ENCODE measurements around the gene BRMS1L. TPM values are rescaled to one million over a fixed set of nuclear protein-coding genes. Genes with fewer than 3 reads are reported as not detected.

BRMS1L gene
- total and polyA plus RNA-seq, 7 donors = 4.2 to 10.5 (median 5.8) TPM

DNA sequence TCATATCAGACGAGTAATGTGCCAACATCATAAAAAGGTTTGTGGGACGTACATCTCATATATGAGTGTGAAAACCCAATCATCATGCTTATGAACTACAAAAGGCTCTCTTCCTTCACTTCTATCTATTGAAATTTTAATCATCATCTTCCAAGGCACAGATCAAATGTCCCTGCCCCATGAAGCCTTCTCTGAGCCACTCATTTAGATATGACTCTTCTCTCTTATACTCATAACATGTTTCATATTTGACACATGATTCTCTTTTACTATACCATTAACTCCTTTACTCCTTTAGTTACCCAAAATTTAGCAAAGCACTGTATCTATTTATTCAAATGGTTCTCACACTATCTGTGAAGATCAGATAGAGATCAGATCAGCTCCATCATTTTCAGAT is 39.3 kb upstream of the BRMS1L start:
- Histone ChIP-seq H3K27me3 (no peaks in the 10 kb centered on the region), H3K36me3 (no peaks in the 10 kb centered on the region), H3K4me3 (no peak overlapping the region), H3K4me1 (no peaks in the 10 kb centered on the region), H3K27ac (no peak overlapping the region), H3K9me3 (no peaks in the 10 kb centered on the region)
- intact Hi-C loops (cut with DNase I) = no loop called here
- no peak for DNase-seq
- WGBS, 2 donors = 76 to 86% methylated on average over 2 of the region's 2 CpGs
- TF ChIP-seq POLR2AphosphoS5 (IDR thresholded peaks at IDR 0.05) = no peak
- TF ChIP-seq POLR2A (IDR thresholded peaks at IDR 0.05) = no peak
- TF ChIP-seq EP300 (IDR thresholded peaks at IDR 0.05) = no peak
- TF ChIP-seq, protein P1, sequence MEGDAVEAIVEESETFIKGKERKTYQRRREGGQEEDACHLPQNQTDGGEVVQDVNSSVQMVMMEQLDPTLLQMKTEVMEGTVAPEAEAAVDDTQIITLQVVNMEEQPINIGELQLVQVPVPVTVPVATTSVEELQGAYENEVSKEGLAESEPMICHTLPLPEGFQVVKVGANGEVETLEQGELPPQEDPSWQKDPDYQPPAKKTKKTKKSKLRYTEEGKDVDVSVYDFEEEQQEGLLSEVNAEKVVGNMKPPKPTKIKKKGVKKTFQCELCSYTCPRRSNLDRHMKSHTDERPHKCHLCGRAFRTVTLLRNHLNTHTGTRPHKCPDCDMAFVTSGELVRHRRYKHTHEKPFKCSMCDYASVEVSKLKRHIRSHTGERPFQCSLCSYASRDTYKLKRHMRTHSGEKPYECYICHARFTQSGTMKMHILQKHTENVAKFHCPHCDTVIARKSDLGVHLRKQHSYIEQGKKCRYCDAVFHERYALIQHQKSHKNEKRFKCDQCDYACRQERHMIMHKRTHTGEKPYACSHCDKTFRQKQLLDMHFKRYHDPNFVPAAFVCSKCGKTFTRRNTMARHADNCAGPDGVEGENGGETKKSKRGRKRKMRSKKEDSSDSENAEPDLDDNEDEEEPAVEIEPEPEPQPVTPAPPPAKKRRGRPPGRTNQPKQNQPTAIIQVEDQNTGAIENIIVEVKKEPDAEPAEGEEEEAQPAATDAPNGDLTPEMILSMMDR (IDR thresholded peaks at IDR 0.05) = no peak

DNA sequence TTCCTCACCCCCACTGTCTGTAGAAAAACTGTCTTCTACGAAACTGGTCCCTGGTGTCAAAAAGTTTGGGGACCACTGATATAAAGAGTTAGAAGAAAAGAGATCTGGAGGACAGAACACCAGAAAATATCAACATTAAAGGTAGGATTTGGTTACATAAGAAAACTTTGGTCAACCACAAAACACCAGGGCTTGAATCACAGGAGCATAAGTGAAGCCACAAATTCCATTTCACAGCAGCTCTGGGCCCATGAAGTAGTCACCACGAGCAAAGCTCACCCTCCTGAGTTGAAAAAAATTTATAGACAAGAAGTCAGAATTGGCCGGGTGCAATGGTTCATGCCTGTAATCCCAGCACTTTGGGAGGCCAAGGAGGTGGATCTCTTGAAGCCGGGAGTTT is 36.5 kb upstream of the BRMS1L start:
- Histone ChIP-seq H3K4me1 (no peaks in the 10 kb centered on the region), H3K36me3 (no peaks in the 10 kb centered on the region), H3K9me3 (no peaks in the 10 kb centered on the region), H3K4me3 (no peak overlapping the region), H3K27me3 (no peaks in the 10 kb centered on the region), H3K27ac (no peak overlapping the region)
- WGBS, 2 donors = 84 to 92% methylated on average over 4 of the region's 4 CpGs
- DNase-seq = no peak
- no peak for TF ChIP-seq POLR2AphosphoS5 (IDR thresholded peaks at IDR 0.05)
- TF ChIP-seq EP300 (IDR thresholded peaks at IDR 0.05) = no peak
- TF ChIP-seq POLR2A (IDR thresholded peaks at IDR 0.05) = no peak
- TF ChIP-seq, protein P1 (IDR thresholded peaks at IDR 0.05) = no peak
- intact Hi-C loops (cut with DNase I) = no loop called here

DNA sequence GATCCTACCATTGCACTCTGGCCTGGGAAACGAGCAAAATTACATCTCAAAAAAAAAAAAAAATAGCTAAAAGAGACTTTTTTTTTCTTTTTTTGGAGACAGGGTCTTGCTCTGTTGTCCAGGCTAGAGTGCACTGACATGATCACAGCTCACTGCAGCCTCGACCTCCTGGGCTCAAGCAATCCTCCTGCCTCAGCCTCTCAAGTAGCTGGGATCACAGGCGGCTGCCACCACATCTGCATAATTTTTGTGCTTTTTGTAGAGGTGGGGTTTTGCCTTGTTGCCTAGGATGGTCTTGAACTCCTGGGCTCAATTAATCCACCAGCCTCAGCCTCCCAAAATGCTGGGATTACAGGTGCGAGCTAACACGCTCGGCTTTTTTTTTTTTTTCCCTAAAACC is 28.3 kb upstream of the BRMS1L start:
- Histone ChIP-seq H3K9me3 (no peaks in the 10 kb centered on the region), H3K27ac (no peak overlapping the region), H3K4me1 (peaks cover 0 to 10% (median 4%) of the 10 kb centered on the region in 4 donors), H3K27me3 (no peaks in the 10 kb centered on the region), H3K36me3 (no peaks in the 10 kb centered on the region), H3K4me3 (no peak overlapping the region)
- intact Hi-C loops (cut with DNase I) = no loop called here
- WGBS, 2 donors = 90 to 97% methylated on average over 6 of the region's 6 CpGs
- DNase-seq = no peak
- TF ChIP-seq, protein P1 (IDR thresholded peaks at IDR 0.05) = no peak
- TF ChIP-seq POLR2AphosphoS5 (IDR thresholded peaks at IDR 0.05) = no peak

DNA sequence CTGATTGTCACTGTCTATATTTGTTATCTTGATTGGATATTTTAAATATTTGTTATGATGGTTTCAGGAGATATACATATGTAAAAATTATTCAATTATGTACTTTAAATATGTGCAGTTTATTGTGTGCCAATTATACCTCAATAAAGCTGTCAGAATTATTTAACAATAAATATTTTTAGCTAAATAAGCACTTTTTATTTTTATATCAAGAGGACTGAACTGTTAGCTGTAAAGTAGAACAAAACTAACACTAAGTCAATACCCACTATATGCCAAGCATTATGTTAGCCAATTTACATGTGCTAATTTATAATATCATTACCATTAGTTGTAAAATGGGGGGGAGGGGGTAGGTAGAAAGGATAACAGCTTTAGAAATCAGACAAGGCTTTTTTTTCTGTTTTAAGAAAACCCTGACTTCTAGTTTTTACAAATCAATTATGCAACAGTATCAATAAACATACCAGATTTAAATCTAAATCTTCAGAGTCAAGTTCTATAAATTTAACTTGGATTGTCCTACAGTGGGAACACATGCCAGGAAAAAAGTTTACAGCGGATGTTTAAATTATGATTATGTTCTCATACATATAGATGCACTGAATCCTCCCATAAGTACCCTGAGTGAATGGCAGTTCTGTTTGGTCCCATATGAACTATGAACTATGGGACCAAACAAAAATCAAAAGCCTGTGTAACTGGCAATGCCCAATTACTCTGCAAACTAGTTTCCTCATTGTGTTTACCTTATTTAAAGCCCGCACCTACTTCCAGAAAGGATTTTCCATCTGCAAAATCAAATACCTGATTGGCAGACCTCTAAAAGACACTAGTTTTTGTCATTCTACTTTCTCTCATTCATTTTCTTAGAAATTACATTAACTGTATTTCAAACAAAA is 19.9 kb upstream of the BRMS1L start:
- TF ChIP-seq POLR2AphosphoS5 (IDR thresholded peaks at IDR 0.05) = no peak
- no peak for TF ChIP-seq POLR2A (IDR thresholded peaks at IDR 0.05)
- TF ChIP-seq, protein P1 (IDR thresholded peaks at IDR 0.05) = no peak
- TF ChIP-seq EP300 (IDR thresholded peaks at IDR 0.05) = no peak
- DNase-seq = no peak
- intact Hi-C loops (cut with DNase I) = no loop called here
- Histone ChIP-seq H3K9me3 (no peaks in the 10 kb centered on the region), H3K4me3 (no peak overlapping the region), H3K27ac (no peak overlapping the region), H3K36me3 (no peaks in the 10 kb centered on the region), H3K4me1 (peaks cover 0 to 38% (median 30%) of the 10 kb centered on the region in 4 donors), H3K27me3 (no peaks in the 10 kb centered on the region)
- WGBS, 2 donors = 12 to 65% methylated on average over 2 of the region's 2 CpGs
